ENCODE measurements around the gene PCDHGA3. TPM values are rescaled to one million over a fixed set of nuclear protein-coding genes. Genes with fewer than 3 reads are reported as not detected.

The PCDHGA3 gene
- total and polyA plus RNA-seq, 9 of the 15 experiments (the other 6 are each of a cell fraction or from before 2014, with no cell fraction given): 0.13 to 0.28 (median 0.18) TPM; not detected in 2

DNA sequence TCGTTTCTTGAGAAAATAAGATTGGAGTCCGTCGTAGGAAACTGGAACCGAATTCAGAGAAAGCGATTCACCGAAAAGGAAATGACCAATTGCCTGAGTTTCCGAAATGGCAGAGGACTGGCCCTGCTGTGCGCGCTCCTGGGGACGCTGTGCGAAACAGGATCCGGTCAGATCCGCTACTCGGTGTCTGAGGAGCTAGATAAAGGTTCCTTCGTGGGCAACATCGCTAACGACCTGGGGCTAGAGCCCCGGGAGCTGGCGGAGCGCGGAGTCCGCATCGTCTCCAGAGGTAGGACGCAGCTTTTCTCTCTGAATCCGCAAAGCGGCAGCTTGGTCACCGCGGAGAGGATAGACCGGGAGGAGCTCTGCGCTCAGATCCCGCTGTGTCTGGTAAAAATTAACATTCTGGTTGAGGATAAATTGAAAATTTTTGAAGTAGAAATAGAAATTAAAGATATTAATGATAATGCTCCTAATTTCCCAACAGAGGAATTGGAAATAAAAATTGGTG lies 379 bp downstream of the PCDHGA3 start (continued):
- TF ChIP-seq ZNF274 (IDR thresholded peaks at IDR 0.05; ENCODE audit: borderline replicate concordance, low read depth, low read length): no peak
- TF ChIP-seq ZNF707 (CRISPR knock-in tag; conservative IDR thresholded peaks at IDR 0.05): no peak
- no peak for TF ChIP-seq ZBTB5 (IDR thresholded peaks at IDR 0.05)
- TF ChIP-seq ELF1 (tag; IDR thresholded peaks at IDR 0.05): no peak
- 0 out of 2 replicates have a peak, but pooled peaks have one; percentile 48 for TF ChIP-seq STAT6 (CRISPR knock-in tag; IDR thresholded peaks at IDR 0.05)
- TF ChIP-seq YY1 (IDR thresholded peaks at IDR 0.05; ENCODE audit: borderline replicate concordance in 1 of 3, control insufficient read depth in 1 of 3, extremely low read depth in 1 of 3, insufficient read depth in 3 of 3, insufficient read length in 1 of 3, insufficient replicate concordance in 2 of 3, low read depth in 1 of 3, low read length in 2 of 3): peak in 1 of 3 experiments; percentile 44
- TF ChIP-seq FOXJ2 (tag; IDR thresholded peaks at IDR 0.05): no peak
- TF ChIP-seq PURB (CRISPR knock-in tag; IDR thresholded peaks at IDR 0.05; ENCODE audit: low read depth): no peak
- no peak for TF ChIP-seq ID3 (CRISPR knock-in tag; IDR thresholded peaks at IDR 0.05)
- TF ChIP-seq ID3 (tag; IDR thresholded peaks at IDR 0.05): no peak
- TF ChIP-seq HNRNPL (IDR thresholded peaks at IDR 0.05; ENCODE audit: low read depth, low read length): no peak
- TF ChIP-seq SIN3B (IDR thresholded peaks at IDR 0.05; ENCODE audit: low read depth): no peak
- TF ChIP-seq CREM (IDR thresholded peaks at IDR 0.05; ENCODE audit: low read depth): no peak
- TF ChIP-seq BRF1 (IDR thresholded peaks at IDR 0.05; ENCODE audit: borderline replicate concordance, extremely low read depth, insufficient read length): no peak
- no peak for TF ChIP-seq ZFPM2 (CRISPR knock-in tag; IDR thresholded peaks at IDR 0.05)
- TF ChIP-seq, protein P1, sequence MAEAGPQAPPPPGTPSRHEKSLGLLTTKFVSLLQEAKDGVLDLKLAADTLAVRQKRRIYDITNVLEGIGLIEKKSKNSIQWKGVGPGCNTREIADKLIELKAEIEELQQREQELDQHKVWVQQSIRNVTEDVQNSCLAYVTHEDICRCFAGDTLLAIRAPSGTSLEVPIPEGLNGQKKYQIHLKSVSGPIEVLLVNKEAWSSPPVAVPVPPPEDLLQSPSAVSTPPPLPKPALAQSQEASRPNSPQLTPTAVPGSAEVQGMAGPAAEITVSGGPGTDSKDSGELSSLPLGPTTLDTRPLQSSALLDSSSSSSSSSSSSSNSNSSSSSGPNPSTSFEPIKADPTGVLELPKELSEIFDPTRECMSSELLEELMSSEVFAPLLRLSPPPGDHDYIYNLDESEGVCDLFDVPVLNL (CRISPR knock-in tag; IDR thresholded peaks at IDR 0.05; ENCODE audit: low read depth): no peak
- no peak for TF ChIP-seq MBD2 (IDR thresholded peaks at IDR 0.05; ENCODE audit: borderline replicate concordance, low read depth)
- TF ChIP-seq YBX1 (IDR thresholded peaks at IDR 0.05): no peak
- no peak for TF ChIP-seq CAMTA2 (CRISPR knock-in tag; conservative IDR thresholded peaks at IDR 0.05)
- TF ChIP-seq CXXC5 (CRISPR knock-in tag; IDR thresholded peaks at IDR 0.05): 0 out of 2 replicates have a peak, but pooled peaks have one; percentile 29
- TF ChIP-seq KAT8 (IDR thresholded peaks at IDR 0.05; ENCODE audit: low read depth): peak; percentile 71
